ENCODE results near the gene LARGE1.

Gene LARGE1

GRCh38 chr22:33823552-33823951 lies 96.7 kb downstream of the LARGE1 start:
- peaks cover 28% of the 10 kb centered on the region; the same call in 1 of the 2 replicates for H3K9me3 ChIP-seq
- no peak overlapping the region for H3K27ac ChIP-seq
- H3K4me1 ChIP-seq: no peaks in the 10 kb centered on the region
- peaks cover 14% of the 10 kb centered on the region for H3K36me3 ChIP-seq
- H3K27me3 ChIP-seq: no peaks in the 10 kb centered on the region
- no peak overlapping the region for H3K4me2 ChIP-seq
- no peak overlapping the region for H3K4me3 ChIP-seq
- no peaks in the 10 kb centered on the region for H4K20me1 ChIP-seq
- H3K9ac ChIP-seq: no peak overlapping the region
- TF ChIP-seq Cebpa-rat (IDR thresholded peaks at IDR 0.05): no peak

- Histone ChIP-seq H3K27me3 (no peaks in the 10 kb centered on the region), H3K36me3 (peaks cover 12% of the 10 kb centered on the region), H3K9ac (no peak overlapping the region), H3K4me1 (no peaks in the 10 kb centered on the region), H4K20me1 (no peaks in the 10 kb centered on the region), H3K4me3 (no peak overlapping the region), H3K4me2 (no peak overlapping the region), H3K9me3 (peaks cover 26% of the 10 kb centered on the region; the same call in 1 of the 2 replicates), H3K27ac (no peak overlapping the region)
- TF ChIP-seq Cebpa-rat (IDR thresholded peaks at IDR 0.05): no peak
Observed at GRCh38 chr22:33821290-33821689, 99.0 kb downstream of the LARGE1 start.

GRCh38 chr22:33819743-33820142 lies 100.5 kb downstream of the LARGE1 start:
- TF ChIP-seq Cebpa-rat (IDR thresholded peaks at IDR 0.05): no peak
- Histone ChIP-seq H3K9ac (no peak overlapping the region), H3K4me2 (no peak overlapping the region), H3K27ac (no peak overlapping the region), H3K36me3 (0 out of 2 replicates have a peak, but pooled peaks cover 7% of the 10 kb centered on the region), H4K20me1 (0 out of 2 replicates have a peak, but pooled peaks cover 10% of the 10 kb centered on the region), H3K27me3 (no peaks in the 10 kb centered on the region), H3K9me3 (peaks cover 13% of the 10 kb centered on the region; the same call in 1 of the 2 replicates), H3K4me3 (no peak overlapping the region), H3K4me1 (no peaks in the 10 kb centered on the region)

GRCh38 chr22:33817512-33818127 lies 102.7 kb downstream of the LARGE1 start:
- TF ChIP-seq Cebpa-rat (IDR thresholded peaks at IDR 0.05): no peak
- 0 out of 2 replicates have a peak, but pooled peaks cover 7% of the 10 kb centered on the region for H3K36me3 ChIP-seq
- H3K27me3 ChIP-seq: no peaks in the 10 kb centered on the region
- H3K4me2 ChIP-seq: 0 out of 2 replicates have a peak overlapping the region, but pooled peaks have one; percentile 4
- no peak overlapping the region for H3K9ac ChIP-seq
- H3K27ac ChIP-seq: no peak overlapping the region
- no peak overlapping the region for H3K4me3 ChIP-seq
- H3K9me3 ChIP-seq: no peaks in the 10 kb centered on the region
- no peaks in the 10 kb centered on the region for H3K4me1 ChIP-seq
- H4K20me1 ChIP-seq: 0 out of 2 replicates have a peak, but pooled peaks cover 10% of the 10 kb centered on the region

GRCh38 chr22:33812360-33812977 lies 107.8 kb downstream of the LARGE1 start:
- no peak for TF ChIP-seq Cebpa-rat (IDR thresholded peaks at IDR 0.05)
- no peaks in the 10 kb centered on the region for H3K27me3 ChIP-seq
- no peak overlapping the region for H3K9ac ChIP-seq
- 0 out of 2 replicates have a peak, but pooled peaks cover 5% of the 10 kb centered on the region for H3K4me1 ChIP-seq
- H3K9me3 ChIP-seq: no peaks in the 10 kb centered on the region
- H3K4me3 ChIP-seq: no peak overlapping the region
- no peak overlapping the region for H3K4me2 ChIP-seq
- H3K36me3 ChIP-seq: no peaks in the 10 kb centered on the region
- 0 out of 2 replicates have a peak, but pooled peaks cover 10% of the 10 kb centered on the region for H4K20me1 ChIP-seq
- H3K27ac ChIP-seq: no peak overlapping the region

GRCh38 chr22:33811686-33812085 lies 108.6 kb downstream of the LARGE1 start:
- Histone ChIP-seq H3K9me3 (no peaks in the 10 kb centered on the region), H3K4me3 (no peak overlapping the region), H3K36me3 (no peaks in the 10 kb centered on the region), H4K20me1 (0 out of 2 replicates have a peak, but pooled peaks cover 10% of the 10 kb centered on the region), H3K27ac (no peak overlapping the region), H3K27me3 (no peaks in the 10 kb centered on the region), H3K9ac (no peak overlapping the region), H3K4me1 (0 out of 2 replicates have a peak, but pooled peaks cover 5% of the 10 kb centered on the region), H3K4me2 (no peak overlapping the region)
- no peak for TF ChIP-seq Cebpa-rat (IDR thresholded peaks at IDR 0.05)

GRCh38 chr22:33811208-33811607 lies 109.1 kb downstream of the LARGE1 start:
- no peak overlapping the region for H3K27ac ChIP-seq
- TF ChIP-seq Cebpa-rat (IDR thresholded peaks at IDR 0.05): no peak
- 0 out of 2 replicates have a peak, but pooled peaks cover 5% of the 10 kb centered on the region for H3K4me1 ChIP-seq
- no peak overlapping the region for H3K4me3 ChIP-seq
- H4K20me1 ChIP-seq: 0 out of 2 replicates have a peak, but pooled peaks cover 10% of the 10 kb centered on the region
- H3K9ac ChIP-seq: no peak overlapping the region
- no peaks in the 10 kb centered on the region for H3K27me3 ChIP-seq
- H3K9me3 ChIP-seq: no peaks in the 10 kb centered on the region
- no peak overlapping the region for H3K4me2 ChIP-seq
- no peaks in the 10 kb centered on the region for H3K36me3 ChIP-seq

- no peak for TF ChIP-seq Cebpa-rat (IDR thresholded peaks at IDR 0.05)
- Histone ChIP-seq H3K27me3 (no peaks in the 10 kb centered on the region), H3K4me2 (no peak overlapping the region), H3K4me3 (no peak overlapping the region), H3K4me1 (0 out of 2 replicates have a peak, but pooled peaks cover 5% of the 10 kb centered on the region), H3K27ac (no peak overlapping the region), H3K36me3 (no peaks in the 10 kb centered on the region), H3K9me3 (peaks cover 11% of the 10 kb centered on the region; the same call in 1 of the 2 replicates), H4K20me1 (no peaks in the 10 kb centered on the region), H3K9ac (no peak overlapping the region)
Observed at GRCh38 chr22:33807470-33807869, 112.8 kb downstream of the LARGE1 start.

GRCh38 chr22:33806191-33806590 lies 114.1 kb downstream of the LARGE1 start:
- no peaks in the 10 kb centered on the region for H3K27me3 ChIP-seq
- no peak overlapping the region for H3K4me2 ChIP-seq
- no peak for TF ChIP-seq Cebpa-rat (IDR thresholded peaks at IDR 0.05)
- no peaks in the 10 kb centered on the region; the same call in 1 of the 2 replicates for H3K36me3 ChIP-seq
- peaks cover 24% of the 10 kb centered on the region for H3K9me3 ChIP-seq
- no peak overlapping the region for H3K9ac ChIP-seq
- no peak overlapping the region for H3K27ac ChIP-seq
- H3K4me1 ChIP-seq: 0 out of 2 replicates have a peak, but pooled peaks cover 2% of the 10 kb centered on the region
- H3K4me3 ChIP-seq: no peak overlapping the region
- no peaks in the 10 kb centered on the region for H4K20me1 ChIP-seq
